ENCODE results near the gene OR1I1.

OR1I1 gene

GRCh38 chr19:15104003-15104402 is 22.0 kb downstream of the OR1I1 start:
- Histone ChIP-seq H3K4me1 (ENCODE audit: insufficient read depth, poor library complexity, severe bottlenecking) (no peaks in the 10 kb centered on the region), H3K9me3 (ENCODE audit: severe bottlenecking) (peaks cover 7% of the 10 kb centered on the region), H3K4me3 (ENCODE audit: severe bottlenecking) (no peak overlapping the region), H3K36me3 (ENCODE audit: low read depth) (no peaks in the 10 kb centered on the region), H3K27me3 (ENCODE audit: insufficient read depth, poor library complexity, severe bottlenecking) (no peaks in the 10 kb centered on the region), H3K27ac (ENCODE audit: poor library complexity, severe bottlenecking) (no peak overlapping the region)
- no peak for DNase-seq (ENCODE audit: low spot score)
- no peak for ATAC-seq (ENCODE audit: low read depth)
- no peak for TF ChIP-seq CTCF (IDR thresholded peaks at IDR 0.05; ENCODE audit: poor library complexity, severe bottlenecking)

GRCh38 chr19:15104411-15104810 is 22.4 kb downstream of the OR1I1 start:
- Histone ChIP-seq H3K36me3 (ENCODE audit: low read depth) (no peaks in the 10 kb centered on the region), H3K4me1 (ENCODE audit: insufficient read depth, poor library complexity, severe bottlenecking) (no peaks in the 10 kb centered on the region), H3K4me3 (ENCODE audit: severe bottlenecking) (no peak overlapping the region), H3K9me3 (ENCODE audit: severe bottlenecking) (peaks cover 7% of the 10 kb centered on the region), H3K27ac (ENCODE audit: poor library complexity, severe bottlenecking) (no peak overlapping the region), H3K27me3 (ENCODE audit: insufficient read depth, poor library complexity, severe bottlenecking) (no peaks in the 10 kb centered on the region)
- DNase-seq (ENCODE audit: low spot score): no peak
- no peak for TF ChIP-seq CTCF (IDR thresholded peaks at IDR 0.05; ENCODE audit: poor library complexity, severe bottlenecking)
- ATAC-seq (ENCODE audit: low read depth): no peak

- Histone ChIP-seq H3K27ac (ENCODE audit: poor library complexity, severe bottlenecking) (no peak overlapping the region), H3K4me1 (ENCODE audit: insufficient read depth, poor library complexity, severe bottlenecking) (no peaks in the 10 kb centered on the region), H3K27me3 (ENCODE audit: insufficient read depth, poor library complexity, severe bottlenecking) (no peaks in the 10 kb centered on the region), H3K9me3 (ENCODE audit: severe bottlenecking) (peaks cover 7% of the 10 kb centered on the region), H3K4me3 (ENCODE audit: severe bottlenecking) (no peak overlapping the region), H3K36me3 (ENCODE audit: low read depth) (peaks cover under 1% of the 10 kb centered on the region; the same call in 1 of the 2 replicates)
- DNase-seq (ENCODE audit: low spot score): no peak
- no peak for TF ChIP-seq CTCF (IDR thresholded peaks at IDR 0.05; ENCODE audit: poor library complexity, severe bottlenecking)
- no peak for ATAC-seq (ENCODE audit: low read depth)
These were observed 23.0 kb downstream of the OR1I1 start for GRCh38 chr19:15105044-15105443.

GRCh38 chr19:15107061-15108010 is 25.3 kb downstream of the OR1I1 start, which contains the start of gene SYDE1:
SYDE1 (plus strand) TSS chr19:15107401; CDS start chr19:15107434, 33 bp downstream.
- Histone ChIP-seq H3K27me3 (ENCODE audit: insufficient read depth, poor library complexity, severe bottlenecking) (no peaks in the 10 kb centered on the region), H3K9me3 (ENCODE audit: severe bottlenecking) (peaks cover 7% of the 10 kb centered on the region), H3K27ac (ENCODE audit: poor library complexity, severe bottlenecking) (peak within 1 kb of the TSS; percentile 78), H3K4me1 (ENCODE audit: insufficient read depth, poor library complexity, severe bottlenecking) (no peaks in the 10 kb centered on the region), H3K4me3 (ENCODE audit: severe bottlenecking) (peak within 1 kb of the TSS; percentile 89), H3K36me3 (ENCODE audit: low read depth) (peaks cover 20% of the 10 kb centered on the region)
- ATAC-seq (ENCODE audit: low read depth) (peak; percentile 58), DNase-seq (ENCODE audit: low spot score) (no peak)
- TF ChIP-seq CTCF (IDR thresholded peaks at IDR 0.05; ENCODE audit: poor library complexity, severe bottlenecking): no peak
